NCI-H2029 (cell line): ENCODE results near the gene SH3PXD2A.

Experiments
- DNase-seq: peaks from one replicate; lab custom pipeline; 2025; lab: John Stamatoyannopoulos, UW

Gene SH3PXD2A

GRCh38 chr10:103703941-103704919 is 151.1 kb downstream of the SH3PXD2A start:
- DNase-seq, result peak; percentile 25

GRCh38 chr10:103701380-103702222 is 153.8 kb downstream of the SH3PXD2A start:
- no peak for DNase-seq

- no peak for DNase-seq
Measured at GRCh38 chr10:103700436-103700715, 155.0 kb downstream of the SH3PXD2A start.

- no peak for DNase-seq
Measured at GRCh38 chr10:103699611-103700435, 155.6 kb downstream of the SH3PXD2A start.

GRCh38 chr10:103698266-103698665 is 157.1 kb downstream of the SH3PXD2A start:
- DNase-seq, result no peak

- DNase-seq, result no peak
Measured at GRCh38 chr10:103697787-103698186, 157.6 kb downstream of the SH3PXD2A start.

- no peak for DNase-seq
Measured at GRCh38 chr10:103696411-103697145, 158.8 kb downstream of the SH3PXD2A start.

GRCh38 chr10:103696094-103696410 is 159.3 kb downstream of the SH3PXD2A start:
- DNase-seq, result no peak

- no peak for DNase-seq
Measured at GRCh38 chr10:103695584-103696005, 159.8 kb downstream of the SH3PXD2A start.

GRCh38 chr10:103693812-103694205 is 161.6 kb downstream of the SH3PXD2A start:
- DNase-seq, result no peak

- DNase-seq, result no peak
Measured at GRCh38 chr10:103692952-103693811, 162.2 kb downstream of the SH3PXD2A start.

- no peak for DNase-seq
Measured at GRCh38 chr10:103692436-103692951, 162.9 kb downstream of the SH3PXD2A start.

GRCh38 chr10:103691723-103692435 is 163.5 kb downstream of the SH3PXD2A start:
- DNase-seq, result no peak

- no peak for DNase-seq
Measured at GRCh38 chr10:103691267-103691666, 164.1 kb downstream of the SH3PXD2A start.

GRCh38 chr10:103690281-103690680 is 165.1 kb downstream of the SH3PXD2A start:
- no peak for DNase-seq

- no peak for DNase-seq
Measured at GRCh38 chr10:103688491-103688890, 166.9 kb downstream of the SH3PXD2A start.

GRCh38 chr10:103687718-103688117 is 167.7 kb downstream of the SH3PXD2A start:
- DNase-seq, result no peak

- DNase-seq, result no peak
Measured at GRCh38 chr10:103687172-103687571, 168.2 kb downstream of the SH3PXD2A start.

GRCh38 chr10:103685880-103686669 is 169.3 kb downstream of the SH3PXD2A start:
- DNase-seq, result peak; percentile 29
